ENCODE measurements around the gene PLXNA4. TPM values are rescaled to one million over a fixed set of nuclear protein-coding genes. Genes with fewer than 3 reads are reported as not detected.

Gene PLXNA4
- total RNA-seq, 1 donor from 2014 or later: 5.9 TPM

- intact Hi-C loops (cut with micrococcal nuclease): no loop called here
Measured at GRCh38 chr7:132280335-132280734, 295.9 kb downstream of the PLXNA4 start.

DNA sequence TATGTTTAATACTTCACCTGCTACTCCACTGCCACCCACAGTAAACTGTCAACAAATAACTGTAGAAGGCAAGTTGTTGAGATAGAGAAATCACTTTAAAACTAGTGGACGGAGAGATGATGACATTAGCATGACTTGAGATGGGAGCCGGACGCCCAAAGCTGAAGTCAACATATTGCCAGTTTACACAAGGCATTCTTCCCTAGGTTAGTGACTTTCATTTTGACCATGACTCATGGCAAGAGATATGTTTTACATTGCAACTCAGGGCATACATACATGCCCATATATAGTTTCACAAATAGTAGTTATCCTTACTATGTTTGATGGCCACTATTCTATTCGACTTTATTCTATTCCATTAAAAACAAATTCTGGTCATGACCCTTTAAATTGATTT lies 296.6 kb downstream of the PLXNA4 start:
- intact Hi-C loops (cut with micrococcal nuclease): no loop called here

DNA sequence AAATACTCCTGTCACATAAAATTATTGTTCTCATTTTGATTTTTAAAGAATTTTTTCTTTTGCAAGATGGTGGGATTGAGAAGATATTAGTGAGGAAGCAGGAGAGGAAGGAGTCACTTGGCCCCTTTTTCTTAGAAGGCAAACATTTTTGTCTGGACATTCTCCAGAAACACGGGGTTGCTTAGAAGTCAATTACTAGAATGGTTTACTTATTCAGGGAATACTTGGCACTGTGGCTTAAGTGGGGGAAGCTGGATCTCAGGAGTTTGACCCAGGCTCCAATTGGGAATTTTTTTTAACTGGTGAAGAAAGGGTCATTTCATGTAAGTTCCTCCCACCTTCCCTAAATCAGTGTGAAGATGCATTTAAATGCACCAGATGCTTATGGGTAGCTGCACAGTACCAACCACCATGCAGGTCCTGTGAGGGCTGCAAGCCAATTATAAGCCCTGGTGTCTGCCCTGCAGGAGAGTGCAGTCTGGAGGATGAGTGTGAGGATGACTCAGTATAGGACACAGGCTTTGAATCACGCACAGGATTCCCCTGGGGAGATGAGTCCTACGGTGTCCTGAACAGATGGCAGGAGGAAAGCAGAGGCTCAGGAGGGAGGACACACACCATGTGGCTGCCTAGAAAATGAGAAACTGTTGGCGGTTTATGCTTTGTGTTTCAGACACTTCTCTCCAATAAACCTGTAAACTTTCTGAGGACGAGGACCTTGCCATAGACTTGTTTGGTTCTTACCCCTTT lies 299.1 kb downstream of the PLXNA4 start:
- intact Hi-C loops (cut with micrococcal nuclease): no loop called here

DNA sequence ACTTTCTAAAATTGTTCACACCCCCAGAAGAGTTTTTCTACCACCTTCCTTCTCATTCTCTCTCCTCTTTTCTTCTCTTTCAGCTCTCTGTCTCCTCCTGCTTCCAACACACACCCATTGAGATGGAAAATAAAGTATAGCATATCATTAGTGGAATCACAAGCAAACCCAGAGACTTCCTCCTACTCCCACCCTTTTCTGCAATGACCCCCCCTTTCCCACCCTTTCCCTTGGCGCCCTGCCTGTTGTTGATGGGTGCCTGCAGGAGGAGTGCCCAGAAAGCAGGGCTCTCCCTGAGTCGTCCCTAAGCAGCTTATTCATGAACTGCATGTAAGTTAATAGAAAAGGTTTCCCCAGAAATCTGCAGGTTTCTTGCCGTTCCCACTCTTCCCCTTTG lies 300.0 kb downstream of the PLXNA4 start:
- intact Hi-C loops (cut with micrococcal nuclease): no loop called here

GRCh38 chr7:132275416-132276233 lies 300.6 kb downstream of the PLXNA4 start:
- intact Hi-C loops (cut with micrococcal nuclease): no loop called here

DNA sequence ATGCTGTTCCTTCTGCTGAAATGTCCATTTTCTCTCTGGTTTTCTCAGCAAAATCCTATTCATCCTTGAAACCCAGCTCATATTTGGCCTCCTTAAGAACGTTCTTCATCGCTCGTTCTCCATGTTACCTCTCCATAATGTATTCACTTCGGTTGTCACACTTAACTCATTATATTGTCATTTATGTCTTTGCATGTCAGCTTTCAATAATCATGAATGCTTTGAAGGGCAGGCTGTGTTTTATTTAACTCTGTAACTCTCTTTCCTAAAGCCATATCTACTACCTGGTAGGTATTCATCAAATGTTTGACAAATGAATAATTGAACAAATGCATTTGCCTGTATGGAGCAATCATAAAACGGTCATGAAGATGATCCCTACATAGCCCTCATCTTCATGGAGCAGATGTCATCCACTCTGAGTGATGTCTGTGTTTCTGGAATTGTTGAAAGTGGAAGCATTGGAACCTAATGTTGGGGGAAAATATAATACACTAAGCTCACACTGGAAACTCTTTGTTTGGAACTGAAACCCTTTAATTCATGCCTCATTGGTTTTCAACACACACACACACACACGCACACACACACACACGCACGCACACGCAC lies 303.4 kb downstream of the PLXNA4 start:
- intact Hi-C loops (cut with micrococcal nuclease): no loop called here

DNA sequence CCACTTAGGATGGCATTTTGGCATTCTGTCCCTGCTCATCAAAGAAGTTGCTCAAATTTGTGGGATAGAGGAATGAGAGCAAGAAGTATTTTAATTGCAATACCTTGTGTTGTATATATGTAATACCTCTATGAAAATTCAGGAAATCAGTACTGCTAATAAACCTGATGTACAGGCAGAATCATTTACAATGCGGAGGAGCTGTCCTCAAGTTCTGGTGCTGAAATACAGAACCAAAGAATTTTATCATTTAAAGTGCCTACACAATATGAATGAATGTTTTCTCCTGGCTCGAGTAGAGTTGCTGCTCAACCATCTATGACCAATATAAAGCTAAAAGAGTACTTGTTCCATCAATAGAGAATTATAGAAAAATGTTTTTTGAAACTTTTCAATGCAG lies 305.8 kb downstream of the PLXNA4 start:
- intact Hi-C loops (cut with micrococcal nuclease): no loop called here

DNA sequence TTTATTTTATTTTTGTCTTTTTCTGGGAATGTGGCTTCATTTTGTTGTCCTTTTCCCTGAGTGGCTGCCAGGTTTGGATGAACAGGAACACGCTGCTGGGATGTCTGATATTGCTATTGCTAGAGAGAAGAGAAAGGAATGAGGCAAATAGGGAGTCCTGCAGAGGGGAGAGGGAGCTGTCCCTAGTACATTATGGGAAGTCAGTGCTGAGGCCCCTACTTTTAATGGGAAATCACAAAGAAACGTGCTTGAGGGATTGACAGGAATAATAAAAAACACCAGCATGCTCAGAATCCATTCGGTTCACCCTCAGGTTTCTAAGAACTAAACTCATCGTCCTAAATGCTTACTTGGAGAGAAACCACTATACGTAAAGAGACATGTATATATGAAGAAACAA lies 306.6 kb downstream of the PLXNA4 start:
- intact Hi-C loops (cut with micrococcal nuclease): no loop called here

DNA sequence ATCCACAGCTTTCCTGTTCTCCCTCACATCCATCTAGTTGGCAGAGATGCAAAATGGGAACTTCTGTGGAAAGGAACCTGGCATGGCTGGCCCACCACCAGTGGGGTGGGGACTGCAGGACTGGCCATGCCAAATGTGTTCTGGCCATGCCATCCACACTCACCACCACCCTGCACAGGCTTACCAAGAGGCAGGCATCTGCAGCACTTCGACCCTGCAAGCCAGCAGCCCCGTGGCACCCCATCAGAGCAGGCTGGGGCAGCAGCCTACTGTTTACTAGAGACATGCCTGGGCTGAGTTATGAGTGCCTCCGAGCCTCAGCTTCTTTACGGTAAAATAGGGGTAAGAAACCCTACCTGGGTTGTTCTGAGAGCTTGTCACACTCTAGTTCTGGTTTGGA lies 313.1 kb downstream of the PLXNA4 start:
- intact Hi-C loops (cut with micrococcal nuclease): no loop called here

DNA sequence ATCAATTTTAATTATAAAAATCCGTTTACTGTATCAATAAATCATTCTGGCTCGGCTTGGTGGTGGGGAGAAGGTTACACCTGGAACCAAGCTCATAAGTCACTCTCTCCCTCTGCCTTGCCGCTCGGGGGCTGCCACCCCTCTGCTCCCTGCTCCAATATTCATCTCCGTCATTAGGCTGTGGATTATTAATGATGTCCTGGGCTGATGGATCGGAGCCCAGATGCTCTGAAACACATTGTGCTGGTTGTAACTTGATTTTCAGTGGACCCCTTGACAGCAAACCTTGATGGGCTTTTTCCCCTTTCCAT lies 314.2 kb downstream of the PLXNA4 start:
- intact Hi-C loops (cut with micrococcal nuclease): no loop called here

DNA sequence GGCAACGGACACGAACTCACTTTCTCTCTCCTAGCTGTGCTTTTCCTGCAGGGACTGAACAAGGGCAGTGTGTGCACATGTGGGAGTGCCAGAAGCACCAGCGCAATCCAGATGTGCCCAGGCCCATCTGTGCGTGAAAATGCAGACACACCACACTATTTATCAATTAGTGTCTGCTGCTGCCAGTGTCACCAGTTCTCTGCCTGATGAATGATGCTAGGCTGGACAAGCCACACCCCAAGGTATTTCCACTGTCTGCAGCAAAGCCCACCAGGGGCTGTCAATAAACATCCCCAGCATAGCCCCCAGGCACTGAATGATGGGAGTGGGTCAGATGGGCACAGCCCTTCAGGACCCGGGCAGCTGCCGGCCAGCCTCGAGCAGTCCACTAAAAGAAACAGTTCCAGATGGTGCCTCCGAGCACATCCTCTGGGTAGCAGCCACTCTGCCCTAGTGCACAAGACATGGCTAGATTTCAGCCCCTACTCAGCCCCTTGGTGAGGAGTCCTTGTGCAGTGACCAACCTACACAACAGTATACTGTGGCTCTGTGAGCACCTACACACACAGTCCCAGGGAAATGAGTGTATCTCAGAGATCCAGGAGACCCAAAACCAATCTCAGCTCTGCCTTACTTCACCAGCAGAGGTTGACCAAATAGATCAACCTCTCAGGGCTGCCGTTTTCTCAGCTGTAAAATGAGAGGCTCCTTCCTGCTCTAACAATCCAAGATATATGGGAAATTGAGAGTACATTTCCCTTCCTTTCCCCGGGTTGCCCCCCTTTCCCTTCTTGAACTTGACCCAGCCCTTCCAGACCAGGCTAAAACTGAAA lies 314.7 kb downstream of the PLXNA4 start:
- intact Hi-C loops (cut with micrococcal nuclease): no loop called here

GRCh38 chr7:132258231-132258630 lies 318.0 kb downstream of the PLXNA4 start:
- intact Hi-C loops (cut with micrococcal nuclease): no loop called here

DNA sequence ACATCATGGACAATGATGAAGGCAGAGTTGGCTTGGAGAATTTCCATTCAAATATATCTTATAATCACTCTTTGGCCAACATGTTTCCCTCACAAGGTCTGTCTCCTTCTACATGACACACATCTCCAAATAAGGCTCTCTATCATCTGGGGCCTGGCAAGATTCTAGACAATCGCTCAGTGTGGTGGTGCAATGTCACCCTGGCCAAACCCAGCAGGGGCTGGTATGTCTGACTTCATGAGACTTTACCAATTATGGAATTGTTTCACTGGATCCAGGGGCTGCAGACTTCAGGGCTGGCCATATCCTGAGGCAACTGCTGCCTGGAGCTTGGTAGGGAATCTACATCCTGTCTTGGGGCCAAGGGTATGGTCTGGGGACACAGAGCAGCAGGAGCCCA lies 319.0 kb downstream of the PLXNA4 start:
- intact Hi-C loops (cut with micrococcal nuclease): no loop called here

DNA sequence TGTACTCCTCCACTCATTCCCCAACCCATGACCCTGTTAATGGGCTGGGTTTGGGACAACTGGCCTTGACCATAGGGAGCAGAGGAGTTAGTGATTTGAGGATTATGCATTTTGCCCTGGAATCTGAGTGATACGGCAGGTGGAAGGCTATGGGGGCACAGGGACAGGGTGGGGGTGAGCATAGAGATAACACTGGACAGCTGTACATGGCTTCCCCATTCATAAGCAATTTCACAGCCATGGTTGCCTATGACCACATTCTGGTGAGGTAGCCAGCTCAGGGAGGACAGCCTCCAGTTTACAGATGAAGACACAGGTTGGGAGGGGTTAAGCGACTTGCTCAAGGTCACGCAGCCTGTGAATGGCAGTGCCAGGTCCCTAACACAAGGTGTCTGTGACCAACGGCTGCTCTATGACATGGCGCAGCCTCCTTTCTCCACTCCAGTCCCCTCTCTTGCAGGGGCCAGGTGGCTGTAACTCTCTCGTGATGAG lies 319.5 kb downstream of the PLXNA4 start:
- intact Hi-C loops (cut with micrococcal nuclease): no loop called here

GRCh38 chr7:132255898-132256297 lies 320.4 kb downstream of the PLXNA4 start:
- intact Hi-C loops (cut with micrococcal nuclease): no loop called here

DNA sequence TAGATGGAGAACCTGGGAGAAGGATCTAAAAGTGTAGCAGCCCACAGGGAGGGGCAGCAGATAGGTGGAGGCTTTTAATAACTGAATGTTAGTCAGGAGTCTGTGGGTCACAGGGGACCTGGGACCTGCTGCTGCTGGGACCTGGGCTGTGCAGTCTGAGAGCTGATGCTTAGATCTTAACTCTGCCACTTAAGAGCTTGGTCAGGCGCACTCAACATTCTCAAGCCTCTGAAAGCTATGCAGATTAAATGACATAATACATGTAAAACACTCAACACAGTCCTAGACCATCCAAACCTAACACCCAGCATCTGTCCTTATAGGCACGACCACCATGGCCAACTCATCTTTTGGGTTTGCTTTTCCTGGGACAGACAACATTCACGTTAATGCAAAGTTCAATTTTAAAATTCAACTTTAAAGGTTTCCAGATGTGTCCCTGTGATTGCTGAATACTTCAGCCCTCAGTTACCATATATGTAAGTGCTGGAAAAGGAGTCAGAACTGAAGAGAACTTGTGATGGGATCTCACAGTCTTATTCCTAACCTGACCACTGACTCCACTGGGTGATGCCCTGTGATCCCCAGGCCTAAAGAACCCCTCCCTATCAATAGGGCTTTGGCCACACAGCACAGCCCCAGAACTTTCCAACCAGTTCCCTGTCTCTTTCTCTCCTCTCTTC lies 321.0 kb downstream of the PLXNA4 start:
- intact Hi-C loops (cut with micrococcal nuclease): no loop called here

DNA sequence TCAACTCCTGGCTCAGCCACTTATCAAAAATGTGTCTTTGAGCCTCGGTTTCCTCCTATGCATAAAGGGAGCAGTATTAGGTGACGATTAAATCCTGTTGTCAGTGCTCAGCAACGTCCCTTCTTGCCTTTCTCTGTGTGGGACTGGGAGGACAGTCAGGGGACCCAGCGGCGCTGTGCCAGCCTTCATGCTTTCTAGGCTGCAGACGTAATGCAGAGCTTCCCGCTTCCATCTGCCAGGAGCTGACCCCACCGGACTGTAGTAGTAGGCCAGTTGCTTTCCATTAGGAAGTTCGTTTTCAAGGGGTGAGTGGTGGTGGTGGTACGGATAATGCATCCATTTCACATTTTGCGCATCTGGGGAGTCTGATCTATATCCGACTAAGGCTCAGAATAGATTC lies 321.8 kb downstream of the PLXNA4 start:
- intact Hi-C loops (cut with micrococcal nuclease): no loop called here

DNA sequence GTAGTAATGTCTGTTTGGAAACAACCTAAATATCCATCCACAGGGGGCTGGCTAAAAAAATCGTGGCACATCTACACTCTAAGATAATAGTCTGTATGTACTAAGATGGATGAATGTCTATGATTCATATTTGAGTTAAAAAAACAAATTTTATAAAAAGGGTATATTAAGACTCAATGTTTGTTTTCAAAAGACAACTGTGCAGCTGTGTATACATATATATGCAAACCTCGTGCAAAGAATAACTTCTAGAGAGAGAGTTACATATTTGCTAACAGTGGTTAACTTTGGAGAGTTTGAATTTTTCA lies 323.5 kb downstream of the PLXNA4 start:
- intact Hi-C loops (cut with micrococcal nuclease): no loop called here

GRCh38 chr7:132251327-132251659 lies 325.0 kb downstream of the PLXNA4 start:
- intact Hi-C loops (cut with micrococcal nuclease): no loop called here

- intact Hi-C loops (cut with micrococcal nuclease): no loop called here
Measured at GRCh38 chr7:132250480-132251326, 325.6 kb downstream of the PLXNA4 start.
